ENCODE results near the gene CLEC2L.

Gene CLEC2L

DNA sequence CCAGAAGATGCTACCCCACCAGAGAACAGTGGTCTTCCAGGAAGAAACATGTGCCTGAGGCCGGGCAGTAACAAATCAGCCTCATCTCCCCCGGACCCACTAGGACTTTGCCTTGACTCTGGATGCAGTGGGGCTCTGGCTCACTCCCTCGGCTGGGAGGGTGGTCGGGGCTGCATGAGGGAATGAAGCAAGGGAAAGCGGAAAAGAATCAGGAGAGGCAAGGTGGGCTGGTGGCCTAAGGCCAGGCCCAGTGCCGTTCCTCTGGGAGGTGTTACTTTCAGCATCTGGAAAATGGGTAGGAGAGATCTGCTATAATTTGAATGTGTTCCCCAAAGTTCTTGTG is 51.8 kb downstream of the CLEC2L start:
- DNase-seq (ENCODE audit: low read depth in 2 of 2), result no peak

- DNase-seq (ENCODE audit: low read depth in 2 of 2), result no peak
Observed at GRCh38 chr7:139576179-139576973, 52.9 kb downstream of the CLEC2L start.

- DNase-seq (ENCODE audit: low read depth in 2 of 2), result no peak
Observed at GRCh38 chr7:139580435-139580834, 57.0 kb downstream of the CLEC2L start.

DNA sequence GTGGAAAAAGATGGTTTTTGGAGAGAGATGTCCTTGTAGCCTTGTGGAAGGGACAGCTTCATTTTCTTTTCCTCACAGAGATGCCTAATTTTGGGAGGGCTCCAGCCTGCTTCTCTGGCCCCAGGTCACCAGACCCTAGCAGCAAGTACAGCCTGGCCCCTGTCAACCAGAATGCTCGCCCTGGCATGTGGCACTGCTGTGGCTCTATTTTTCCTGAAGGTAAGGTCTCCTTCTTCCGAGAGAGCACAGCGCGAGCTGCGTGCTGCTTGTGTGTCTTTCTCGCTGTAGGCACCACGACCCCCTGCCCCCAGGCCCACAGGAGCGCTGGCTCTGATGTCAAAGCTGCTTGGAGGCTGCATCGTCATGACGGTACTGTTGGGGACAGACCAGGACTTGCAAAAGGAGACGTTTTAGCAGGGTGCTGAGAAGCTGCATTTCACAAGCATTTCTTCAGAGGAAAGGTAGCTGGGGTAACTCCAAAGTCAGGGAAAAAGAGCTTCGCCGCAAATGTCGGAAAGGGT is 58.7 kb downstream of the CLEC2L start:
- no peak for DNase-seq (ENCODE audit: low read depth in 2 of 2)

DNA sequence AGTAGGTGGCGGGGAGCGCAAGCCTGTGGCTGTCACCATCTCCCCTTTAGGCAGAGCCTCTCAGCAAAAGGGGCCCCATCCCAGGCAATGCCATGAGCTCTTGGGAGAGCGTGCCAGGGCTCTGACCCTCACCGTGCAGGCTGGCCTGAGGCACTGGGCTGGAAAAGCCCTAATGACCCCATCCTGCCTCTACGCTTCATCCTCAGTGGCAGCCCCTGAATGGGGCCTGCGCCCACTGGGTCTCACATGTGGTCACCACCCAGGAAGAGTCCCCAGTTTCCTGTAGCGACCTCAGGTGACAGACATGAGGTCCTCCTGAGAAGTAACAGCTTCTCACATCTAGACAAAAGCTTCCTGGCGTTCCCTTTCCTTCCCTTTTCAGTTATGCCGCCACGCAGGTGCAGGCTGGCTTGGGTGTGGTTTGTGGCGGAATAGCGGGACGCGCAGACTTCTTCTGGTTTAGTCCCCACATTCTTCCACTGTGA is 59.2 kb downstream of the CLEC2L start:
- DNase-seq (ENCODE audit: low read depth in 2 of 2), result no peak

GRCh38 chr7:139583826-139584553 is 60.5 kb downstream of the CLEC2L start:
- DNase-seq (ENCODE audit: low read depth in 2 of 2), result no peak

- DNase-seq (ENCODE audit: low read depth in 2 of 2), result no peak
Observed at GRCh38 chr7:139585042-139585441, 61.6 kb downstream of the CLEC2L start.

DNA sequence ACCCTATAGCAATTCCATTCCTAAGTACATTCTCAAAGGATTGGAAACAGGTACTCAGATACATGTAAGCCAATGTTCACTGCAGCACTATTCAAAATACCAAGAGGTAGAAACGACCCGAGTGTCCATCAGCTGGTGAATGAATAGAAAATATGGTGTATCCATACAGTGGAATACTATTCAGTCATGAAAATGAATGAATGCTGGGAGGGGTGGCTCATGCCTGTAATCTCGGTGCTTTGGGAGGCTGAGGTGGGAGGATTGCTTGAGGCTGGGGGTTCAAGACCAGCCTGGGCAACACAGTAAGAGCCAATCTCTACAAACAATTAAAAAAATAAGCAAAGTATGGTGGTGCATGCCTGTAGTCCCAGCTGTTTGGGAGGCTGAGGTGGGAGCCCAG is 62.8 kb downstream of the CLEC2L start:
- DNase-seq (ENCODE audit: low read depth in 2 of 2), result no peak

DNA sequence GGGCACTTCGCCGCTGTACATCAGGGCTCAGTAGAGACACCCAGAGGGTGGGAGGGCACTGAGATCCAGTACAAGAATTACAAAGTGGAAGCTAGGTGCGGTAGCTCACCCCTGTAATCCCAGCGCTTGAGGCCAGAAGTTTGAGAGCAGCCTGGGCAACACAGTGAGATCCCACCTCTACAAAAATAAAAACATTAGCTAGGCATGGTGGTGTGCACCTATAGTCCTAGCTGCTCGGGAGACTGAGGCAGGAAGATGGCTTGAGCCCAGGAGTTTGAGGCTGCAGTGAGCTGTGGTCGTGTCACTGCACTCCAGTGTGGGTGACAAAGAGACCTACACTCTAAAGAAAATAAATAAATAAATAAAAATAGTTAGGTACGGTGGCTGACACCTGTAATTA is 64.0 kb downstream of the CLEC2L start:
- no peak for DNase-seq (ENCODE audit: low read depth in 2 of 2)

DNA sequence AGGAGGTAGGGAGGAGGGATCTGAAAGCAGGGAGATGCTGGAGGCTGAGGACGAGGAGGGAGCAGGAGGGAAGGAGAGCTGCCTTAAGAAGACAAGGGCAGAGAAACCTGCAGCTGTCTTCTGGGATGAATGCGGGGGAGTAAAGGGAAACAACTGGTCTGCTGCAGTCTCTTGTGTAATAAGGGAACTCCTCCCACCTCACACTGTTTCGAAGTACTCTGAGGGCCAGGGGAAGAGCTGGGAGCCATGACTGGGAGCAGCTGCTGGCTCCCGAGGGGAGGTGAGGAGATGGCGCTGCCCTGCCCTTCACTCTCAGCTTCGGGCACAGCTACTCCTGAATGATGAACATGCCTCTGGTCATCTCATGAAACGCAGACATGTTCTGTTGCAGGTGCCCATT is 65.1 kb downstream of the CLEC2L start:
- no peak for DNase-seq (ENCODE audit: low read depth in 2 of 2)

DNA sequence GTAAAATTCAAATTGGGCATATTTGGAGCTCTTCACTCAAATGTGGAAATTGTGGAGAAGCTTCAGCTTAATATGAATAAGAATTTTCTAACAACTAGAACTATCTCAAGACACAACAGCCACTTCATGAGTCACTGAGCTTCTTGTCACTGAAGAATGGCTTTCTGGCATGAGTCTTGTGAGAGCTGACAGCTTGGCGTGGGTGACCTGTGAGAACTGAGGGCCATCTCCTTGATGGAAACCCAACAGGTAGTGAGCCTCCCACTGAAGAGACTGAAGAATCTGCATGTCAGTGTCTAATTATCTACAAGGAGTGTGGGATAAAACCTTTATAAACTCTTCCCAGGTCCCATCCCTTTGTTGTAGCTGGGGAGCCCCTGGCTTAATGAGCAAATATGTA is 66.0 kb downstream of the CLEC2L start:
- DNase-seq (ENCODE audit: low read depth in 2 of 2), result no peak

DNA sequence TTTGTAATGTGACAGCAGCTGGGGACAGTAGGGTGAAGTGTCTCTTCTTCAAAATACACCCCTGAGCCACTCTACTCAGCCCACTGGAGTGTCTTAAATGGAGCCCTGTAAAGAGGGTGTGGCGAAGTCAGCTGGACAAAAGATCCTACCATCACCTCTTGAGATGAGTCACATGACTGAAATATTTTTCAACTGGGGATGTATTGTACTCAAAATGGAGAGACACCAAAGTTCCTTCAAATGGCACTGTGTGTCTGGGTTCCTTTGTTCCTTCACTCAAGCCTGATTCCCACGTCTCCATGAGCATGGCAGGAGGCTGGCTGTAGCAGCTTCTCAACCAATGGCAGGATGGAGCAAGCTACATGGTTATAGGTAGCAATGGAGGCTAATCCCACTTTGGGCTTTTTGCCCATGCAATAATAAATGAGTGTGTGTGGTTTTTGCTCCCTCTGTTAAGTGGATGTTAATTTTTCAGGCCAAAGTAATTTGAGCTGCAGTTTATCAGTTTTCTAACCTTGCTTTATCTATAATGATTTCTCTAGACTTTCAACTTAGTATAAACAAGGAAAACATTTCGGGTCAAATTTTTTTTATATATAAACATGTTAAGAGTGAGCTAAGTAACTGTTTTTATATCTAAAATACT is 68.2 kb downstream of the CLEC2L start:
- no peak for DNase-seq (ENCODE audit: low read depth in 2 of 2)

DNA sequence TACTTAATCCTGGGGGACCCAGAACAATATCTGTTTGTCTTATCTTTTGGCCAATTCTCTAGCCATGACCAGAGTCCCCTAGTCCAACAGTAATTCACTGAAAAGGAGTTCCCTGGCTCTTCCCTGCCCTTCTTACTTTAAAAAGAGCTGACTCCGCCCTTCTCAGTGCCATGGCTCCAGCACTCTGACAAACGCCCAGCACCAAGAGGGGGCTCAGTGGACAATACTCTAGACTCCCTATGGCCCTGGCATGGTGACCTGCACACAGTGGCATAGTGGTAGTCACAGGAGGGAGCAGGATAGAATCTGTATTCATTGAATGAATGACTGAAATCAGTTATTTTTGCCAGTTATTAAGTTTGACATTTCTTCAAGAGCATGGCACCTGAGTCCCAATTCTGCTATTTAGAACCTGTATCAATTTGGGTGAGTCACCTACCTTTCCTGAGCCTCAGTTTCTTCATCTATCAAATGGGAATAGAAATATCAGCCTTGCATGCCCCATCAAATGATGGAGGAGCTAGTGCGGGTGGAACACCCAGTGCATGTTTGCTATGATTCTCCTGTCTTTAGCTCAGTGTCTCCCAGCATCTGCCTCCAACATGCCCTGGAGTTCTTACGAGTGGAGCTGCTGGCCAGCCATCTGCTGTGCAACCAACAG is 69.4 kb downstream of the CLEC2L start:
- DNase-seq (ENCODE audit: low read depth in 2 of 2), result no peak

GRCh38 chr7:139594090-139594489 is 70.6 kb downstream of the CLEC2L start:
- DNase-seq (ENCODE audit: low read depth in 2 of 2), result no peak

All from fibroblast of skin of left quadriceps (primary cell).